Hematopoietic multipotent progenitor cell treated with erythropoietin and hydrocortisone succinate and interleukin-3 and kit ligand, for 4 days (in vitro differentiated cells): ENCODE data around the gene MPC1.
"Not testable (repeated sequence)": the region's sequence is repeated elsewhere in the genome, so short reads cannot be mapped to it uniquely, and the experiment has no call there.

Experiments
- DNase-seq: peaks from one replicate; pipeline ENCODE4 v3.0.0-alpha.2; 2015

The MPC1 gene

DNA sequence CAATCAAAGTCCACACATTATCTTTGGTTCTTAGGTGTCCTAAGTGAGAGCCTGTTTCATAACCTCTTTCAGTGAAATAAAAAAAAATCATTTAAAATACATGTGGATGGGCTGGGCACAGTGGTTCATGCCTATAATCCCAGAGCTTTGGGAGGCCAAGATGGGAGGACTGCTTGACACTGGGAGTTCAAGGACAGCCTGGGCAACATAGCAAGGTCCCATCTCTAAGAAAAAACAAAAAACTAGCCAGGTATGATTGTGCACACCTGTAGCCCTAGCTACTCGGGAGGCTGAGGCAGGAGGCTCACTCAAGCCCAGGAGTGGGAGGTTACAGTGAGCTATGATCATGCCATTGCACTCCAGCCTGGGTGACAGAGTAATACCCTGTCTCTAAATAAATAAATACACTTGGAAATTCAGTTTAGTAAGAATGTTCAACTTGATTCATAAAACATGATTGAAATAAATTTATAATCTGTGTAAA is 3.6 kb downstream of the MPC1 start:
- no peak for DNase-seq

DNA sequence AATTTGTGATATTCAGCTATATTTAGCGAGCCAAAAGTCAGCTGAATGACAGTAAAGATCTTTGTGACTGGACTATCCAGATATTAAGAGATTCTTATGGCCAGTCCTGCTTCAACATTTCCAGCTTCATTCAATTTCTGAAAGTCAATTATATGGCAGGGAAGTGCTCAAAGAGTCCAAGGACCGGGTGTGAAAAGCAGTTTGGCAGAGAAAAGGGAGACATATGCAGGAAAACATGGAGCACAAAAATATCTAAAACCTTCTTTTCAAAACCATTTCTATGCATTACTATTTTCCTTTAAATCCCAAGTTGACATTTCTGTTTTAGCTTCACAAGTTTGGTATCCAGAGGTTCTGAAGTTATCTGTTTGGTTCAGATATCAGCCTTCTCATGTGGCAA is 5.0 kb downstream of the MPC1 start:
- no peak for DNase-seq

- no peak for DNase-seq
Observed at GRCh38 chr6:166375013-166375412, 7.7 kb downstream of the MPC1 start.

GRCh38 chr6:166370489-166370888 is 12.3 kb downstream of the MPC1 start:
- DNase-seq: no peak

DNA sequence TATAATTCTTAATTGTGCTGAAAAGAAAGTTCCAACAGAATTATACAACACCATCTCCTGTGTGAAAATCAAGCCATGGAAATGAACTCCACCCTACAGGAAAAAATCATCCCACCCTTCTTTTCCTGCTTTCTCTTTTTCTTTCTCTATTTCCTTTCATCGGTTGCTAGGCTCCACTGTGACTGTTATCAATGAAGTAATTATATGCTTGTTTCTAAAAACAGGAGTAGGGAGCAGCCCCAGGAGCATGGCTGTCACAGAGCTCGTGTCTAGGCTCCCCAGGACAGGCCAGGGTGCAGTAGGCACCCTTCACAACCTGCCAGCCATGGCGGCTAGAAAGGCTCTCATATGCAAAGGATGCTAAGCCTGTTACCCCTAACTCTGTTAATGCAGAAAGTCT is 13.0 kb downstream of the MPC1 start:
- no peak for DNase-seq

- no peak for DNase-seq
Observed at GRCh38 chr6:166366921-166367320, 15.8 kb downstream of the MPC1 start.

GRCh38 chr6:166365806-166366205 is 16.9 kb downstream of the MPC1 start:
- no peak for DNase-seq

- DNase-seq: no peak
Observed at GRCh38 chr6:166365221-166365620, 17.5 kb downstream of the MPC1 start.

DNA sequence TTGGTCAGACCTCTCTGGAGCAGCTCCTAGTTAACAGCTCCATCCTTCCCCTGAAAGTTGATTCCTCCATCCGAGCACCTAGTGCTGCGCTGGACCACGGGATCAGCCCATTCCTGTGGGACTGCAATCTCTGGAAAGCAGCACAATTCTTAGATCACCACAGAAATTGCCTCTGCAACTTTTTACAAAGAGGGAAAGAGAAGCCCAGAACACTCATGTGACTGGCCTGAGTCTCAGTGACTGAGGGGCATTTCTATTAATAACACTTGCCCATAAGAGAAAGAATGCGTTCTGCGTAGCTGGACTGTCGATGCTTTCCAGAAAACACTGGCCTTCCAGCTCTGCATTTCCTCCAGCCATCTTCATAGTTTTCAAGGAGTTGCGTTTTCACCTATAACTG is 18.3 kb downstream of the MPC1 start:
- DNase-seq: no peak

- not testable (repeated sequence) for DNase-seq
Observed at GRCh38 chr6:166362427-166362826, 20.3 kb downstream of the MPC1 start.

DNA sequence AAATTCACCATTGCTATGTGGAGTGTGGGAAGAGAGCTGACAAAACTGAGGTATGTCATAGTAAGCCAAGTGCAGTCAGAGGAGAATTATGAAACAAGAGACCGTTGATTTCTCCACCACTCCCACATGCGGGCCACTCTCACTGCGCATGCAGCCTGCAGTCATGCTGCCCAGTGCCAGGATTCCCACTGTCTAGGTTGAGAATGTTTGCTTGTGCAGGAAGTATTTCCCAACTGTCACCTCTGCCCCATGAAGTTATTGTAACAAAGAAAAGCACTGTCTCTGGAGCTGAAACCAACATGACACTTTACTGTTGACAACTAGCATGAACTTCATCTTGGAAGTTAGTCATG is 21.7 kb downstream of the MPC1 start:
- DNase-seq: peak; percentile 30

DNA sequence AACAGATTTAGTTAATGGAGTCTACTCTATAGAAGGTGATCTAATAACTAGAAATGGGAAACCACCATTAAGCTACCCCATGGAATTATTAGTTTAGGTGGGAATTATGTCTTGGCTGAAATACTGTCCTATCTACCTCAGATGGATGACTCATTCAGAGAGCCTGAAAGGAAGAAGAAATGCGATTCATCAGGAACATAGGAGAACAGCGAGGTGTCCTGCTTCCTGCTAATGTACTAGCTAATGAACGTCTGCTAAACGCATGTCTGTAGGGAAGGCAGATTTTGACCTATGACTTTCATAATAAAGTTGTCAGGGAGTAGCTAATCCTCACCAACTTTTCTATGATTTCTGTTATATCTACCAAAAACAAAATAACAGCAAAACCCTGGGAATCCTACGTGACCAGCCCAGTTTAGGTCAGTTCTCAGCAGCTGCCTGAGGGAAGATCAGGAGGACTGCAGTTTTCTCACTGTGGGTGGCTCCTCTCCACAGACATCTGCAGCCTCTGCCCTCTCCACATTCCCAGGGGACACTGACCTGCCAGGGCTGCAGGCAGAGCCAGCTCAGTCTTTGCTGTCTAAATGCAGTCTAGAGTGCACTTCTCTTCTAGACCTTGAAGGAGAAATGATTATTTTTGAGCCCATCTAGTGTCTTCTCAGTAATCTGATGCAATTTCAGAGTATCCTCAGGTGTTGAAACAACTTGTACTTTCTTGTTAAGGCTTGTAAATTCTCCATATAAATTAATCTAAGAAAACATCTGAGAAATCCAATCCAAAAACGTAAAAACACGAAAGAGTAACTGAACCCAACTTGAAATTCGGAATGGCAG is 22.3 kb downstream of the MPC1 start:
- peak; percentile 28 for DNase-seq

DNA sequence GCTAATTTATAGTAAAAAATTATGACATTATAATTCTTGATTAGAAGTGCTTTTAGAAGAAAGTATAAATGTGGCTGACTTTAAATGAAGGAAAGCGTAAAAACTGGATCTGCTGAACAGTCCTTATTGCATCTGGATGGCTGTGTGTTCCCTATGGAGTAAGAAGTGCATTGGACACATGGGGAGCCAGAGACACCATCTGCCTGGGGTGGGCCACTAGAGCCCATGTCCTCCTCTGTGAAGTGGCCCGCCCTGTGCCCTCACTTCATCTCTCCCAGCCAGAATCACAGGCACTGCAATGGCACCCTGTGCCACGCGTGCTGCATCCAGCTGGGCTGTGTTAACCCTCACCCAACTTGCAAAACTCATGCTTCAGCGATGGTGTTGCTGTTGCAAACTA is 27.2 kb downstream of the MPC1 start:
- DNase-seq: no peak

- DNase-seq: no peak
Observed at GRCh38 chr6:166354965-166355364, 27.8 kb downstream of the MPC1 start.

DNA sequence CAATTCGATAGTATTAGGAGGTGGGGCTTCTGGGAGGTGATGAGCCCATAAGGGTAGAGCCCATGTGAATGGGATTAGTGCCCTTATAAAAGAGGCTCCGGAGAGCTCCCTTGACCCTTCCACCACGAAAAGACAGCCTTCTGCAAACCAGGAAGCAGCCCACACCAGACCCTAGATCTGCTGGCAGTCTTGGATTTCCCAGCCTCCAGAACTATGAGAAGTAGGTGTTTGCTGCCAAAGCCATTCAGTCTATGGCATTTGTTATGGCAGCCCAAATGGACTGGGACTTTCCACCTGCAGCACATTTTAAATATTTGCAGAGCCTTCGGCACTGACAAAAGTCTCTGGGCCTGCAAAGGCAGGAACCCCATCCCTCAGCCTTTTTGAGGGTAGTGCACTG is 28.6 kb downstream of the MPC1 start:
- DNase-seq: no peak

DNA sequence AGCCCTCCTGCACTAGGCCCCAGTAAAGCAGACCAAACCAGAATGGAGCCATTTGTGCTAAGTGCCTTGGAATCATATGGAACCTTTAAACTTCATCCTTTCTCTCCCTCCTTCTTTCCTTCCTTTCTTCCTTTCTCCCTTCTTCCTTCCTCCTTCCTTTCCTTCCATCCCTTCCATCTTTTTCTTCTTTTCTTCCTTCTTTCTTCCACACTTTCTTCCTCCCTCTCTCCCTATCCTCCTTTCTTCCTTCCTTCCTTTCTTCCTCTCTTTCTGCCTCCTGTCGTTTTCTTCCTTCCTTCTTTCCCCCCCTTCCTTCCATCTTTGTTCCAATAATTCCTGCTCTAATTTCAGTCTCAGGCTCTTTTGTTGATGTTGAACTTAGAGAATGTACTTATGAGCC is 29.2 kb downstream of the MPC1 start:
- no peak for DNase-seq

- DNase-seq: no peak
Observed at GRCh38 chr6:166352923-166353322, 29.8 kb downstream of the MPC1 start.

DNA sequence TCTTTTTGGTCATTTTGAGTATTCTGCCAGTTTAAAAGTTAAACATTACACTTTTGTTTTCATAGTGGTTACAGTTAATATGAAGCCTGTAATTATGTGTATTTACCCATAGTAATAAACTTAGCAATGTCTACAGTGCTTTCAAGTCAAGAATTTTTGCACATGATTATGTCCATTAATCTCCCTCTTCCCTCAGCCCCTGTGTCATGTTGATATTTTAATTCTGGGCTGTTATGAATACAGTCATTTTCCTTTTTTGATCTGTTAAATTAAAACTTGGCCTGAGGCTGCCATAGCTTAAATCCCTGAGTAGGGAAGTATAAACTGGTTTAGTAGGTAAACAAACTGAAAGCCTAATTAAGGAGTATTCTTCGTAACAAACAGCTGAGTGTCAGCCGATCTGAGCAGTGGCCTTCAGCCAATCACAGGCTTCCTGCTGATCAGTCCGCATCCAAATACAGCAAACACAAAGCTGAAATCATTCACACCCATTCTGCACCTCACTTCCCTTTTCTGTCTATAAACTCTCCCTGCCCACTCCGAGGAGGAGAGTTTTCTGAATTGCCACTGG is 30.9 kb downstream of the MPC1 start:
- peak; percentile 80 for DNase-seq

- peak; percentile 35 for DNase-seq
Observed at GRCh38 chr6:166348305-166348949, 34.3 kb downstream of the MPC1 start.

- DNase-seq: no peak
Observed at GRCh38 chr6:166346965-166347364, 35.8 kb downstream of the MPC1 start.

DNA sequence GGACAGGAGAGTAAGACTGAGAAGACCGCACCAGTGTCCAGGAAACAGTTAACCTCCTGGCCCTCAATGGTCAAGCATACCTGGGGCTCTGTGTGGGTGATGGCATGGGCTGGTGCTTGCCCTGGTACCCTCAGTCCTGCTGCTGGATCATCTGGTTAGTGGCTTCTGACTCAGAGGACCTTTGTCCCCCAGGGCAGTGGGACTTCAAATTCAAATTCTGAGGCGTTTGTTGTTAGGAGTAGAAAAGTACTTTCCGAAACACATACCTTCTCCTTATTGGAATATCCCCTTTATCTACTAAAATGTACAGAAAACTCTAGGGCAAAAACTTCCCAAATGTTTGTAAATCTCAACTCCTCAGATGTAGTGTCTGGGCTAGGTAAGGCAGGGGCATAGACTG is 36.3 kb downstream of the MPC1 start:
- DNase-seq: no peak

DNA sequence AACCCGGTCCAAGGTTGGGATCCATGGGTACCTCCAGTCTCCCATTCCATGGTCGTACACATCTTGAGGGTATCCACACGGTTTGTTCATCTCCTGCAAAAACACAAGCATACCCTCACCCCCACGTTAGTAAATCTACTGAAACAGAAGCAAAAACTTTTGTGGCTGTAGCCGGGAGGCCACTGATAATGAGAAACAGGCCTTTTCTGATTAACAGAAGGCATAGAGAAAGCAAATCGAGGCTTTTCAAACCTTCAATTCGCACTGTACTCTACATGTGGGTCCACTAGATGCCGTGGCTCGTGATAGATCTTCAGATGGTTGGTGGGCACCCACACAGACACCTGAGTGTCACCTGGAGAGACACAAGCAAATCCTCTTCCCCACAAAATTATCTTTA is 37.1 kb downstream of the MPC1 start:
- not testable (repeated sequence) for DNase-seq

DNA sequence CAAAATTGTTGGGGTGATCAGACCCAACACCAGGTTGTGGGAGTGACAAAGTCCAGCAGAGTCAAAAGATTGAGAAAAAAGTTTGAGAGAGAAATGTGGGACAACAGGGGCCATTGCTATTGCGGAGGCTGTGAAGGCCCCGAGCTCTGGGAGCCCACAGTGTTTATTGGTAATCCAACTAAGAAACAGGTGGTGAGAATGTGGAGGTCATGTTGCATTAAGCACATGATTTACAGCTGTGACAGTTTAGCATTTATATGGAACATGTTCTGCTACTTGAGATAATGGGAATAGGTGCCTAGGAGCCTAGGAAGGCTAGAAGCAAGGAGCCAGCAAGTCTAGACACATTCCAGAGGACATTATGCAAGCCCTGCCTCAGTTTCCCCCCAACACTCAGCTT is 37.8 kb downstream of the MPC1 start:
- not testable (repeated sequence) for DNase-seq

DNA sequence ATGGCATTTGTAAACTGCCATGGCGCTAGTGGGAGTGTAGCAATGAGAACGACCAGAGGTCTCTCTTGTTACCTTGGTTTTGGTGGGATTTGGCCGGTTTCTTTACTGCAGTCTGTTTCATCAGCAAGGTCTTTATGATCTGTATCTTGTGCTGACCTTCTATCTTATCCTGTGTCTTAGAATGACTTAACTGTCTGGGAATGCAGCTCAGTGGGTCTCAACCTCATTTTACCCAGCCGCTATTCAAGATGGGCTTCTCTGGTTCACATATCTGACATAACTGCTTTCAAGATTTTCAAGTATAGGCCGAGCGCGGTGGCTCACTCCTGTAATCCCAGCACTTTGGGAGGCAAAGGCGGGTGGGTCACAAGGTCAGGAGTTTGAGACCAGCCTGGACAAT is 38.5 kb downstream of the MPC1 start:
- no peak for DNase-seq
